A673 (cell line): ENCODE measurements around the gene ANKS1B. TPM values are rescaled to one million over a fixed set of nuclear protein-coding genes. Genes with fewer than 3 reads are reported as not detected.

ENCODE experiments used
- BruUV-seq: library from RNA; stranded (reverse); fragments of 400-500 nt; replicated peaks from 2 replicates; lab custom pipeline; 2021; lab: Mats Ljungman, UMichigan
- CTCF ChIA-PET: fragments of 300-600 bp; sonication (Branson Sonifier 250); formaldehyde crosslinking; loops from one replicate; lab custom pipeline; 2022; ENCODE audit warnings: antibody characterized with exemption; lab: Charles Lee
- POLR2A ChIA-PET: fragments of 300-600 bp; sonication (Branson Sonifier 250); formaldehyde crosslinking; loops from one replicate; lab custom pipeline; 2022; ENCODE audit warnings: antibody characterized with exemption; ENCODE audit not compliant: low non-redundant PET; lab: Charles Lee
- DNase-seq: peaks from one replicate; pipeline ENCODE4 v3.0.0-alpha.2; 2015; ENCODE audit warnings: low spot score
- H3K27ac ChIP-seq: fragments of 200-600 bp; sonication (generic); 2 replicates; pipeline ENCODE4 v1.5.1; 2016; ENCODE audit warnings: mixed run types, low read depth, mild to moderate bottlenecking, mixed read lengths, antibody characterized with exemption, low read length; ENCODE audit not compliant: poor library complexity, severe bottlenecking
- H3K27me3 ChIP-seq: fragments of 200-600 bp; sonication (generic); replicated peaks from 2 replicates; pipeline ENCODE4 v1.6.1; 2017; ENCODE audit warnings: mixed run types, low read depth, mild to moderate bottlenecking, mixed read lengths, antibody characterized with exemption, low read length; ENCODE audit not compliant: insufficient read depth, poor library complexity
- H3K36me3 ChIP-seq: fragments of 200-600 bp; sonication (generic); 2 replicates; pipeline ENCODE4 v1.6.1; 2016; ENCODE audit warnings: mixed run types, mild to moderate bottlenecking, mixed read lengths, antibody characterized with exemption, low read length; ENCODE audit not compliant: insufficient read depth, poor library complexity, severe bottlenecking
- H3K4me1 ChIP-seq: fragments of 200-600 bp; sonication (generic); 2 replicates; pipeline ENCODE4 v1.6.1; 2017; ENCODE audit warnings: mixed run types, mild to moderate bottlenecking, mixed read lengths, antibody characterized with exemption, low read length; ENCODE audit not compliant: insufficient read depth, poor library complexity, severe bottlenecking
- H3K4me3 ChIP-seq: fragments of 200-600 bp; sonication (generic); 2 replicates; pipeline ENCODE4 v1.5.1; 2016; ENCODE audit warnings: low read depth, mixed run types, mild to moderate bottlenecking, mixed read lengths, low read length; ENCODE audit not compliant: poor library complexity, severe bottlenecking
- H3K9me3 ChIP-seq: fragments of 200-600 bp; sonication (generic); 2 replicates; pipeline ENCODE4 v1.6.1; 2016; ENCODE audit warnings: mixed run types, low read depth, mild to moderate bottlenecking, mixed read lengths, antibody characterized with exemption, low read length; ENCODE audit not compliant: poor library complexity, severe bottlenecking
- CTCF ChIP-seq: fragments of 300-800, 200-600 bp; sonication (generic); conservative IDR thresholded peaks from 2 replicates; pipeline ENCODE4 v1.5.1; 2017; ENCODE audit warnings: low read depth, mild to moderate bottlenecking, antibody characterized with exemption, low read length, moderate library complexity, mixed read lengths
- EZH2 ChIP-seq: fragments of 200-600 bp; sonication (generic); IDR thresholded peaks from 2 replicates; pipeline ENCODE4 v1.6.1; 2017; ENCODE audit warnings: borderline replicate concordance, low read depth, mild to moderate bottlenecking, mixed read lengths, antibody characterized with exemption, low read length; ENCODE audit not compliant: poor library complexity, severe bottlenecking
- intact Hi-C: fragments of 100-400 bp; cut with micrococcal nuclease; formaldehyde crosslinking; loops from one replicate; pipeline ENCODE4 v1.10.0; 2022; ENCODE audit not compliant: unreplicated experiment
- total RNA-seq: library from RNA; stranded (reverse); gene quantifications from 2 replicates; pipeline ENCODE4 v1.2.3, GENCODE V29; 2021

The ANKS1B gene
- total RNA-seq, 1 experiment from 2014 or later: 0.99 TPM

DNA sequence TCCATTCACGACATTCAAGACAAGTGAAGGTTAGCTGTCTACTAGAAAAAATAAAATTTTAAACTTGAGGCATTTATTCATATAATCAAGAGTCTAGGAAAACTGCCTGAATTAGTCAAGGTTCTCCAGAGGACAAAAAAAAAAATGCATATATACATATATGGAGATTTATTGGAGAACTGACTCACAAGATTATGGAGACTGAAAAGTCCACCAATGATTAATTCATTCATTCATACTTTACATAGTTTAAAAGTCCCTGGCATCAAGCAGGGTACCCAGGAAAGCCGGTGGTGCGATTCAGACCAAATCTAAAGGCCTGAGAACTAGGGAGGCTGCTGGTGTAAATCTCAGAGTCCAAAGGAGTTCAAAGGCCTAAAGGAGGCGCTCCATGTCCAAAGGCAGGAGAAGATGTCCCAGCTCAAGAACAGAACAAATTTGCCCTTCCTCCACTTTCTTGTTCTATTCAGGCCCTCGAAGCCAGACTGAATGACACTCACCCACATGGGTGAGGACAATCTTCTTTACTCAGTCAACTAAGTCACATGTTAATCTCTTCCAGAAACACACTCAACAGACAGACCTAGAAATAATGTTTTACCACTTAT is 64.3 kb downstream of the ANKS1B start:
- ChIA-PET POLR2A (no interaction called here), CTCF (no interaction called here)

GRCh38 chr12:99917711-99918402 is 66.9 kb downstream of the ANKS1B start:
- ChIA-PET POLR2A (interaction anchor here (0.6 kb wide), 1 partner anchor 326 kb away, joined by 3 read pairs; no protein-coding TSS in a partner anchor), CTCF (no interaction called here)
- no peaks in the 10 kb centered on the region for H3K36me3 ChIP-seq
- H3K4me1 ChIP-seq: no peaks in the 10 kb centered on the region
- no TSS peak for BruUV-seq
- no peak overlapping the region for H3K27ac ChIP-seq
- TF ChIP-seq EZH2 (no peak), CTCF (no peak)
- no peak for DNase-seq
- intact Hi-C loops: no loop called here
- no peak overlapping the region for H3K4me3 ChIP-seq
- H3K27me3 ChIP-seq: no peaks in the 10 kb centered on the region
- no peaks in the 10 kb centered on the region for H3K9me3 ChIP-seq

More for the DNA sequence above, 64.3 kb downstream of the ANKS1B start:
- BruUV-seq: no TSS peak
- no peaks in the 10 kb centered on the region for H3K4me1 ChIP-seq
- H3K4me3 ChIP-seq: no peak overlapping the region
- no peak for DNase-seq
- H3K27ac ChIP-seq: no peak overlapping the region
- H3K9me3 ChIP-seq: no peaks in the 10 kb centered on the region
- H3K27me3 ChIP-seq: no peaks in the 10 kb centered on the region
- no peaks in the 10 kb centered on the region for H3K36me3 ChIP-seq
- intact Hi-C loops: no loop called here
- no peak for TF ChIP-seq EZH2
- no peak for TF ChIP-seq CTCF

GRCh38 chr12:99916555-99916954 is 68.2 kb downstream of the ANKS1B start:
- no peak overlapping the region for H3K4me3 ChIP-seq
- H3K9me3 ChIP-seq: no peaks in the 10 kb centered on the region
- ChIA-PET CTCF (no interaction called here), POLR2A (no interaction called here)
- TF ChIP-seq EZH2 (no peak), CTCF (no peak)
- no peaks in the 10 kb centered on the region for H3K36me3 ChIP-seq
- BruUV-seq: no TSS peak
- no peak overlapping the region for H3K27ac ChIP-seq
- no peaks in the 10 kb centered on the region for H3K4me1 ChIP-seq
- intact Hi-C loops: no loop called here
- H3K27me3 ChIP-seq: no peaks in the 10 kb centered on the region
- DNase-seq: no peak
